ENCODE results near the gene CHTF18.
"Not testable (repeated sequence)": the region's sequence is repeated elsewhere in the genome, so short reads cannot be mapped to it uniquely, and the experiment has no call there.

CHTF18 gene

GRCh38 chr16:813916-814412, 25.5 kb downstream of the CHTF18 start:
- H3K4me3 ChIP-seq (ENCODE audit: low read depth, low read length): no peak overlapping the region
- TF ChIP-seq CTCF (IDR thresholded peaks at IDR 0.05; ENCODE audit: low read depth, low read length): no peak

DNA sequence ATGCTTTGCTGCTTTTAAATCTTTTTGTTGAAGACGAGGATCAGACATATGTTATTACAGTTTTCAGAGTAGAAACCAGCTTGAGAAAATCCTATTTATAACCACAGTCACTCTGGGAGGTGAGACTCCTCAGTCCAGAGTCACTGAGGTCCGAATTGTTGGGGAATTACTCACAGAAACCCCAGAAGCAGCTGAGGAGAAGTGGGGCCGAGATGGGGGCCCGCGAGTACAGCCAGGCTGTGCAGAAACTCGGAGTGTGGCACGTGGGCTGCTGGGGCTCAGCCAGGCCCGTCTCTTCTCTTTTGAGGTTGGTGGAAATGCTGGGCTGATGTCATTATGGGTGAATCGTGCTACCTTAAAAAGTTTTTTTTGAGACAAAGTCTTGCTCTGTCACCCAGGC, 26.6 kb downstream of the CHTF18 start:
- no peak for TF ChIP-seq CTCF (IDR thresholded peaks at IDR 0.05; ENCODE audit: low read depth, low read length)
- no peak overlapping the region for H3K4me3 ChIP-seq (ENCODE audit: low read depth, low read length)

DNA sequence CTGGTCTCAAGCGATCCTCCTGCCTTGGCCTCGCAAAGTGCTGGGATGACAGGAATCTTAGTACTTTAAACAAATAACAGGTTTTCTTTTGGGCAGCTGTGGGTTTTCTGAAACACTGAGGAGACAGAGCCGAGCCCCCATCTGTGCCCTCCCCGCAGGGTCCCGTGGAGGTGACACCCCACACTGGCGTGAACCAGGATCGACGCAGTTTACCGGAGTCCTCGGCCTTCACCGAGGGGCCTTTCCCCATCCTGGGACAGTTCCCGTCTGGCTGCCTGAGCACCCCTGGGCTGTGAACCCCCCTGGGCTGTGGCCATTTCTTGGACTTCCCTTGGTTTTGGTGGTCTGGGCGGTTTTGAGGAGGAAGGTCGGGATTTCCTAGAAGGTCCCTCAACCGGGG, 27.4 kb downstream of the CHTF18 start:
- no peak overlapping the region for H3K4me3 ChIP-seq (ENCODE audit: low read depth, low read length)
- TF ChIP-seq CTCF (IDR thresholded peaks at IDR 0.05; ENCODE audit: low read depth, low read length): no peak

GRCh38 chr16:817001-817906, 28.8 kb downstream of the CHTF18 start:
- no peak overlapping the region for H3K4me3 ChIP-seq (ENCODE audit: low read depth, low read length)
- TF ChIP-seq CTCF (IDR thresholded peaks at IDR 0.05; ENCODE audit: low read depth, low read length): no peak

- no peak overlapping the region for H3K4me3 ChIP-seq (ENCODE audit: low read depth, low read length)
- no peak for TF ChIP-seq CTCF (IDR thresholded peaks at IDR 0.05; ENCODE audit: low read depth, low read length)
Observed at GRCh38 chr16:818132-818531, 29.7 kb downstream of the CHTF18 start.

- H3K4me3 ChIP-seq (ENCODE audit: low read depth, low read length): no peak overlapping the region
- no peak for TF ChIP-seq CTCF (IDR thresholded peaks at IDR 0.05; ENCODE audit: low read depth, low read length)
Observed at GRCh38 chr16:818592-818991, 30.2 kb downstream of the CHTF18 start.

GRCh38 chr16:819336-820043, 31.1 kb downstream of the CHTF18 start:
- no peak overlapping the region for H3K4me3 ChIP-seq (ENCODE audit: low read depth, low read length)
- TF ChIP-seq CTCF (IDR thresholded peaks at IDR 0.05; ENCODE audit: low read depth, low read length): no peak

DNA sequence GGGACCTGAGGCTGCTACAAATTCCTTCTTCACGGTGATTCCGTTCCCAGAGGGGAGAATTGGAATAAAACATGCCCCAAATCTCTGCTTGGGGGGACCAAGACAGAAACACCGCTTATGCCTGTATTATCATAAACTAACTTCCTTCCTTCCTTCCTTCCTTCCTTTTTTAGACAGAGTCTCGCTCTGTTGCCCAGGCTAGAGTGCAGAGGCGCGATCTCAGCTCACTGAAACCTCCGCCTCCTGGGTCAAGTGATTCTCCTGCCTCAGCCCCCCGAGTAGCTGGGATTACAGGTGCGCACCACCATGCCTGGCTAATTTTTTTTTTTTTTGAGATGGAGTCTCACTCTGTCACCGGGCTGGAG, 31.6 kb downstream of the CHTF18 start:
- H3K4me3 ChIP-seq (ENCODE audit: low read depth, low read length): not testable (repeated sequence)

Measured in WI38 (cell line).